Heart right ventricle (tissue), 16 donors: ENCODE measurements around the gene LMO1. TPM values are rescaled to one million over a fixed set of nuclear protein-coding genes. Genes with fewer than 3 reads are reported as not detected.

Experiments used
- ATAC-seq, 8 donors: fragments of 200-7000 bp; cut with Tn5 transposase; one replicate each; pipeline ENCODE4 v1.9.1; 2020; ENCODE audit warnings: mild to moderate bottlenecking in 8 of 8, moderate library complexity in 8 of 8, moderate number of reproducible peaks in 1 of 8
- DNase-seq, 2 donors: peaks; one replicate each; pipeline ENCODE4 v3.0.0-alpha.2; 2020
- H3K27ac ChIP-seq, 10 donors: fragments of 200-600 bp; sonication (generic) in 2 of 10; one replicate each; pipeline versions ENCODE4 v1.5.0 to v1.8.0; 2020 to 2022; ENCODE audit warnings: mild to moderate bottlenecking in 3 of 10
- H3K27me3 ChIP-seq, 7 donors: fragments of 200-600 bp; one replicate each; pipeline ENCODE4 v1.8.0; 2021 to 2022; ENCODE audit warnings: mild to moderate bottlenecking in 2 of 7
- H3K36me3 ChIP-seq, 9 donors: fragments of 200-600 bp; sonication (generic) in 1 of 9; one replicate each; pipeline versions ENCODE4 v1.5.0 to v1.8.0; 2020 to 2022; ENCODE audit warnings: mild to moderate bottlenecking in 2 of 9
- H3K4me1 ChIP-seq, 9 donors: fragments of 200-600 bp; sonication (generic) in 1 of 9; one replicate each; pipeline versions ENCODE4 v1.5.0 to v1.8.0; 2020 to 2022; ENCODE audit warnings: mild to moderate bottlenecking in 4 of 9
- H3K4me3 ChIP-seq, 10 donors: fragments of 200-600 bp; sonication (generic) in 2 of 10; one replicate each; pipeline versions ENCODE4 v1.5.0 to v1.8.0; 2020 to 2022; ENCODE audit warnings: mild to moderate bottlenecking in 7 of 10, moderate library complexity in 2 of 10
- H3K9me3 ChIP-seq, 11 donors: fragments of 200-600 bp in 10 of 11; sonication (generic) in 2 of 11; one replicate each; pipeline versions ENCODE4 v1.5.0 to v1.8.0; 2013 to 2022; ENCODE audit warnings: mild to moderate bottlenecking in 2 of 11, control low read depth in 1 of 11, moderate library complexity in 1 of 11
- CTCF ChIP-seq, 9 donors: fragments of 200-600 bp; sonication (generic) in 2 of 9; IDR thresholded peaks; one replicate each; pipeline versions ENCODE4 v1.5.0 to v1.8.0; 2021 to 2022; ENCODE audit warnings: antibody characterized with exemption in 9 of 9, mild to moderate bottlenecking in 5 of 9, moderate library complexity in 1 of 9
- WGBS, 2 donors: extraction: QIAGEN DNeasy Blood & Tissue Kit; methylation state at CpG; one replicate each; pipeline ENCODE4 v1.1.7; 2013; ENCODE audit warnings: inconsistent platforms in 1 of 2; 5-methylcytosine and 5-hydroxymethylcytosine counted together
- intact Hi-C, 10 donors: fragments of 100-400 bp; cut with DNase I; formaldehyde crosslinking; loops; one replicate each; pipeline versions ENCODE4 v1.11.1 to v1.14.2; 2022
- polyA plus RNA-seq, 2 donors: library from polyadenylated mRNA; stranded (reverse); fragments of 200-250 nt; gene quantifications; one replicate each; pipeline ENCODE4 v1.2.3, GENCODE V29; 2013
- total RNA-seq, 10 donors: library from RNA; stranded (reverse); fragmentation: NEBNext Ultra II Directional in 3 of 10; extraction: Animal tissue kit (Norgen Biotek cat#: 25700) in 3 of 10; gene quantifications; one replicate each; pipeline versions ENCODE4 v1.2.1 to v1.2.4, GENCODE V29; 2021 to 2023
- donor health status: Arrhythmogenic right ventricular cardiomyopathy.
- donor health status: ischemic (EF 13 %, LVEDD 7.1; RV severe dilation, severe dysfunction).
- donor health status: healthy with polysubstance abuse.
- donor health status: DM: no; HTN: yes; CAD: no.
- donor health status: DM: no; HTN: no; CAD: no.
- donor health status: ischemic (EF 25% LVEDD 6.9; RV normal size, moderate dysfunction).
- donor health status: ischemic (EF 25% LVEDD 5.7; RV mildly dilated, moderate dysfunction).
- donor health status: healthy.
- donor health status: DM: yes; HTN: yes; CAD: no.
- donor health status: Ischemic cardiomyopathy.
- donor health status: ischemic (EF 35%, LVEDD 5.7; RV mildly dilated, moderate dysfunction).
- donor health status: nonischemic (EF 11% LVEDD 7.7; RV severe dilation, severe dysfunction).
- donor health status: DM: yes; HTN: yes; CAD: no.
- donor health status: PGD.
- donor health status: ischemic (EF 29% LVEDD 5.4; RV normal size, mild dysfunction).
- donor health status: nonischemic (EF 23%, LVEDD 6.1; RV moderate dilation, normal function).

Gene LMO1
- total and polyA plus RNA-seq, 12 donors: 0.55 to 6.6 (median 2.4) TPM

GRCh38 chr11:8290081-8290810, 26.6 kb upstream of the LMO1 start:
- no peaks in the 10 kb centered on the region for H3K36me3 ChIP-seq
- H3K27ac ChIP-seq: peak overlapping the region in 3 of 10 donors; percentile 13 to 22 (median 21)
- peaks cover 0 to 19% (median 11%) of the 10 kb centered on the region in 9 donors for H3K4me1 ChIP-seq
- DNase-seq: no peak
- intact Hi-C loops: no loop called here
- no peak overlapping the region for H3K4me3 ChIP-seq
- TF ChIP-seq CTCF (IDR thresholded peaks at IDR 0.05): no peak
- peak in 1 of 8 donors; percentile 13 for ATAC-seq
- WGBS, 2 donors: 93 to 96% methylated on average over 8 of the region's 8 CpGs
- no peaks in the 10 kb centered on the region for H3K9me3 ChIP-seq
- H3K27me3 ChIP-seq: peaks cover 0 to 11% (median 0%) of the 10 kb centered on the region in 7 donors

GRCh38 chr11:8289492-8289918, 25.8 kb upstream of the LMO1 start:
- Histone ChIP-seq H3K4me3 (no peak overlapping the region), H3K9me3 (no peaks in the 10 kb centered on the region), H3K36me3 (no peaks in the 10 kb centered on the region), H3K27ac (peak overlapping the region in 3 of 10 donors; percentile 13 to 22 (median 21)), H3K27me3 (peaks cover 0 to 11% (median 0%) of the 10 kb centered on the region in 7 donors), H3K4me1 (peaks cover 0 to 19% (median 11%) of the 10 kb centered on the region in 9 donors)
- WGBS, 2 donors: 52 to 66% methylated on average over 3 of the region's 3 CpGs
- intact Hi-C loops: no loop called here
- no peak for TF ChIP-seq CTCF (IDR thresholded peaks at IDR 0.05)
- ATAC-seq (peak in 7 of 8 donors; percentile 30 to 72 (median 61)), DNase-seq (no peak)

- peaks cover 0 to 20% (median 12%) of the 10 kb centered on the region in 9 donors for H3K4me1 ChIP-seq
- TF ChIP-seq CTCF (IDR thresholded peaks at IDR 0.05): no peak
- H3K9me3 ChIP-seq: no peaks in the 10 kb centered on the region
- intact Hi-C loops: no loop called here
- H3K27me3 ChIP-seq: peaks cover 0 to 12% (median 0%) of the 10 kb centered on the region in 7 donors
- no peak overlapping the region for H3K27ac ChIP-seq
- no peak overlapping the region for H3K4me3 ChIP-seq
- DNase-seq (no peak), ATAC-seq (no peak)
- H3K36me3 ChIP-seq: no peaks in the 10 kb centered on the region
- 73 to 75% methylated on average over 13 of the region's 13 CpGs for WGBS, 2 donors
Measured at GRCh38 chr11:8288824-8289491, 25.3 kb upstream of the LMO1 start.

- H3K27ac ChIP-seq: no peak overlapping the region
- H3K36me3 ChIP-seq: no peaks in the 10 kb centered on the region
- 64 to 65% methylated on average over 3 of the region's 3 CpGs for WGBS, 2 donors
- intact Hi-C loops: no loop called here
- no peak for TF ChIP-seq CTCF (IDR thresholded peaks at IDR 0.05)
- DNase-seq: no peak
- H3K4me3 ChIP-seq: no peak overlapping the region
- no peak for ATAC-seq
- peaks cover 0 to 10% (median 0%) of the 10 kb centered on the region in 7 donors for H3K27me3 ChIP-seq
- H3K4me1 ChIP-seq: peaks cover 0 to 27% (median 19%) of the 10 kb centered on the region in 9 donors
- no peaks in the 10 kb centered on the region for H3K9me3 ChIP-seq
Measured at GRCh38 chr11:8288166-8288772, 24.6 kb upstream of the LMO1 start.
